B cell (primary cell): ENCODE data around the gene ALG1.

Experiments used
- CTCF ChIP-seq: fragments of 200-600 bp; IDR thresholded peaks from one replicate; pipeline ENCODE4 v1.8.0; 2022; ENCODE audit warnings: antibody characterized with exemption, mild to moderate bottlenecking
- EZH2 ChIP-seq: IDR thresholded peaks from 2 replicates; pipeline ENCODE4 v1.6.1; 2012; ENCODE audit warnings: borderline replicate concordance, low read depth, mild to moderate bottlenecking, moderate library complexity, low read length; ENCODE audit not compliant: insufficient read depth, poor library complexity, severe bottlenecking

- TF ChIP-seq EZH2 (no peak), CTCF (no peak)
These were observed 35.2 kb upstream of the ALG1 start for GRCh38 chr16:5036228-5037156.
